ENCODE data around the gene PTGIS. TPM values are rescaled to one million over a fixed set of nuclear protein-coding genes. Genes with fewer than 3 reads are reported as not detected.

The PTGIS gene
- polyA plus RNA-seq, 2 of the 4 experiments (the other 2 are of a cell fraction) = 0.03 to 0.04 TPM

DNA sequence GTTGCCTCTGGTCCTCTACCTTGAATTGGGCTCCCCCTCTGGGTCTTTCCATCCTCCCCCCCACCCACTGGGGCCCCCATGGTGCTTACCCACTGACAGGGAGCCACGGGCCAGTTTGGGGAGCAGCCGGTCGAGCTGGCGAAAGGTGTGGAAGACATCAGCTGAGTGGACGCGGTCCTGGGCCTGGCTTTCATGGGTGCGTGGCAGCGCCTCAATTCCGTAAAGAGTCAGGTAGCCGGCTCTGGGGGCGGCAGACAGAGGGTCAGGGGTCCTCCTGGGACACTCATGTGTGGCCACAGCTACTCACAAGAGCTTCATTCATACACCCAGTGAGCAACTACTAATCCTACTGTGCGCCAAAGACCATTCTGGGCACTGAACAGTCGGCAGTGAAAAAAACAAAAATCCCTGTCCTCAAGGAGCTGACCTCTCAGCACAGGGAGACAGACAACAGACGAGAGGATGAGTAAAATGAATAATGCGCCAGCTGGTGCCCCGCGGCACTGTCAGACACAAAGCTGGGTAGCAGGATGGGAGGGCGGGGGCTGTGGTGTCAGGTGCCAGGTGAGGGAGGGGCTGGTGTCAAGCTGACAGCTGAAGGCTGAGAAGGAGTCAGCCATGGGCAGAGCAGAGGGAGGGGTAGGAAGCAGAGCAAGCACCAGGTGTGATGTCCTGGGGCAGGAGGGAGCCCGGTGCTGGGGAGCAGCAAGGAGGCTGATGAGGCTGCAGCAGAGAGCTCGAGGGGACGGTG, 28.3 kb downstream of the PTGIS start:
- no peak overlapping the region for H3K27ac ChIP-seq
- 80% methylated on average over 20 of the region's 21 CpGs for WGBS (ENCODE audit: missing lambda C conversion rate)
- no peak overlapping the region for H3K4me2 ChIP-seq
- no peak overlapping the region for H3K4me3 ChIP-seq
- peaks cover 4% of the 10 kb centered on the region; the same call in 2 of the 3 replicates for H3K9me3 ChIP-seq
- H3K4me1 ChIP-seq = 0 out of 3 replicates have a peak, but pooled peaks cover 5% of the 10 kb centered on the region
- FAIRE-seq = no peak
- ChIA-PET POLR2A (no interaction called here), CTCF (interaction anchor here (0.6 to 13.9 kb wide), 15 partner anchors 11 to 439 kb away, joined by 3 to 546 read pairs (median 9); no protein-coding TSS in a partner anchor)
- ATAC-seq = no peak
- no peak for DNase-seq (ENCODE audit: low read depth in 1 of 2, low spot score in 1 of 2)
- TF ChIP-seq MAFK (IDR thresholded peaks at IDR 0.05; ENCODE audit: partially characterized antibody) (no peak), RAD21 (conservative IDR thresholded peaks at IDR 0.05 in 1 of 2, IDR thresholded peaks at IDR 0.05 in 1 of 2) (no peak), MYC (IDR thresholded peaks at IDR 0.05; ENCODE audit: borderline replicate concordance, low read length) (no peak), HDAC2 (IDR thresholded peaks at IDR 0.05) (no peak), GATA3 (IDR thresholded peaks at IDR 0.05; ENCODE audit: borderline replicate concordance) (no peak)

DNA sequence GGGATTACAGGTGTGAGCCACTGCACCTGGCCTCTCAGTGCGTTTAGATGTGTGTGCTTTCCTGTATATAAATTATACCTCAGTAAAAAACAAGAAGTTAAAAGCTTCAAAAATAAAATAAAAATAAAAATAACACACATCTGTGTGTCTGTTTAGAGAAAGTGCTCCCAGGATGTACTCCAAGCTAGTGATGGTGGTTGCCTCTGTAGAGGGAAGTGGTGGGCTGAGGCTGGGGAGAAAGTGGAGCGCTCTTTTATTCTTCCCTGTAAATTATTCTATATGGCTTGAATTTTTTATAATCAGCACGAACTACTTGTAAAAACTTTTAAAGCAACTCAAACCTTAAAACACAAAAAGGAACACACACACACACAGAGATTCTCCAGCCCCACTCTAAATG, 29.0 kb downstream of the PTGIS start:
- no peak for DNase-seq (ENCODE audit: low read depth in 1 of 2, low spot score in 1 of 2)
- Histone ChIP-seq H3K4me3 (no peak overlapping the region), H3K4me2 (no peak overlapping the region), H3K9me3 (peaks cover 4% of the 10 kb centered on the region; the same call in 2 of the 3 replicates), H3K4me1 (0 out of 3 replicates have a peak, but pooled peaks cover 5% of the 10 kb centered on the region), H3K27ac (no peak overlapping the region)
- ChIA-PET POLR2A (no interaction called here), CTCF (interaction anchor here (1.0 to 13.9 kb wide), 12 partner anchors 8 to 349 kb away, joined by 3 to 546 read pairs (median 35); no protein-coding TSS in a partner anchor)
- FAIRE-seq = no peak
- WGBS (ENCODE audit: missing lambda C conversion rate) = 69% methylated on average over 3 of the region's 3 CpGs
- ATAC-seq = no peak
- TF ChIP-seq, protein P1, sequence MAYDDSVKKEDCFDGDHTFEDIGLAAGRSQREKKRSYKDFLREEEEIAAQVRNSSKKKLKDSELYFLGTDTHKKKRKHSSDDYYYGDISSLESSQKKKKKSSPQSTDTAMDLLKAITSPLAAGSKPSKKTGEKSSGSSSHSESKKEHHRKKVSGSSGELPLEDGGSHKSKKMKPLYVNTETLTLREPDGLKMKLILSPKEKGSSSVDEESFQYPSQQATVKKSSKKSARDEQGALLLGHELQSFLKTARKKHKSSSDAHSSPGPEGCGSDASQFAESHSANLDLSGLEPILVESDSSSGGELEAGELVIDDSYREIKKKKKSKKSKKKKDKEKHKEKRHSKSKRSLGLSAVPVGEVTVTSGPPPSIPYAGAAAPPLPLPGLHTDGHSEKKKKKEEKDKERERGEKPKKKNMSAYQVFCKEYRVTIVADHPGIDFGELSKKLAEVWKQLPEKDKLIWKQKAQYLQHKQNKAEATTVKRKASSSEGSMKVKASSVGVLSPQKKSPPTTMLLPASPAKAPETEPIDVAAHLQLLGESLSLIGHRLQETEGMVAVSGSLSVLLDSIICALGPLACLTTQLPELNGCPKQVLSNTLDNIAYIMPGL (CRISPR knock-in tag; IDR thresholded peaks at IDR 0.05; ENCODE audit: borderline replicate concordance) = no peak
- no peak for TF ChIP-seq CBX8 (IDR thresholded peaks at IDR 0.05)
- TF ChIP-seq TFCP2L1 (CRISPR knock-in tag; IDR thresholded peaks at IDR 0.05) = no peak
- no peak for TF ChIP-seq GATA3 (IDR thresholded peaks at IDR 0.05; ENCODE audit: borderline replicate concordance)
- TF ChIP-seq RCOR1 (IDR thresholded peaks at IDR 0.05; ENCODE audit: low read depth, low read length) = no peak
- TF ChIP-seq RNF2 (IDR thresholded peaks at IDR 0.05; ENCODE audit: borderline replicate concordance, low read depth) = no peak
- no peak for TF ChIP-seq FOXS1 (CRISPR knock-in tag; IDR thresholded peaks at IDR 0.05)
- TF ChIP-seq BHLHE40 (IDR thresholded peaks at IDR 0.05; ENCODE audit: low read depth, low read length) = no peak
- TF ChIP-seq TP53 (CRISPR knock-in tag; IDR thresholded peaks at IDR 0.05) = no peak
- TF ChIP-seq, protein P2, sequence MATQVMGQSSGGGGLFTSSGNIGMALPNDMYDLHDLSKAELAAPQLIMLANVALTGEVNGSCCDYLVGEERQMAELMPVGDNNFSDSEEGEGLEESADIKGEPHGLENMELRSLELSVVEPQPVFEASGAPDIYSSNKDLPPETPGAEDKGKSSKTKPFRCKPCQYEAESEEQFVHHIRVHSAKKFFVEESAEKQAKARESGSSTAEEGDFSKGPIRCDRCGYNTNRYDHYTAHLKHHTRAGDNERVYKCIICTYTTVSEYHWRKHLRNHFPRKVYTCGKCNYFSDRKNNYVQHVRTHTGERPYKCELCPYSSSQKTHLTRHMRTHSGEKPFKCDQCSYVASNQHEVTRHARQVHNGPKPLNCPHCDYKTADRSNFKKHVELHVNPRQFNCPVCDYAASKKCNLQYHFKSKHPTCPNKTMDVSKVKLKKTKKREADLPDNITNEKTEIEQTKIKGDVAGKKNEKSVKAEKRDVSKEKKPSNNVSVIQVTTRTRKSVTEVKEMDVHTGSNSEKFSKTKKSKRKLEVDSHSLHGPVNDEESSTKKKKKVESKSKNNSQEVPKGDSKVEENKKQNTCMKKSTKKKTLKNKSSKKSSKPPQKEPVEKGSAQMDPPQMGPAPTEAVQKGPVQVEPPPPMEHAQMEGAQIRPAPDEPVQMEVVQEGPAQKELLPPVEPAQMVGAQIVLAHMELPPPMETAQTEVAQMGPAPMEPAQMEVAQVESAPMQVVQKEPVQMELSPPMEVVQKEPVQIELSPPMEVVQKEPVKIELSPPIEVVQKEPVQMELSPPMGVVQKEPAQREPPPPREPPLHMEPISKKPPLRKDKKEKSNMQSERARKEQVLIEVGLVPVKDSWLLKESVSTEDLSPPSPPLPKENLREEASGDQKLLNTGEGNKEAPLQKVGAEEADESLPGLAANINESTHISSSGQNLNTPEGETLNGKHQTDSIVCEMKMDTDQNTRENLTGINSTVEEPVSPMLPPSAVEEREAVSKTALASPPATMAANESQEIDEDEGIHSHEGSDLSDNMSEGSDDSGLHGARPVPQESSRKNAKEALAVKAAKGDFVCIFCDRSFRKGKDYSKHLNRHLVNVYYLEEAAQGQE (IDR thresholded peaks at IDR 0.05) = no peak
- TF ChIP-seq RFX5 (IDR thresholded peaks at IDR 0.05) = no peak
- no peak for TF ChIP-seq CBX2 (IDR thresholded peaks at IDR 0.05; ENCODE audit: borderline replicate concordance, low read depth)
- TF ChIP-seq NR3C1 (IDR thresholded peaks at IDR 0.05) = no peak
- no peak for TF ChIP-seq HOXB5 (CRISPR knock-in tag; IDR thresholded peaks at IDR 0.05)
- TF ChIP-seq SREBF2 (IDR thresholded peaks at IDR 0.05) = no peak
- TF ChIP-seq EP300 (IDR thresholded peaks at IDR 0.05) = no peak
- TF ChIP-seq HOXA7 (CRISPR knock-in tag; IDR thresholded peaks at IDR 0.05) = no peak
- TF ChIP-seq NFE2L2 (conservative IDR thresholded peaks at IDR 0.05; ENCODE audit: low read length) = no peak
